Stimulated activated effector memory CD8-positive, alpha-beta T cell treated with anti-CD3 and anti-CD28 coated beads, Interleukin-12 subunit alpha, Interleukin-12 subunit beta, amount 100 ng/mL, for 72 hours (primary cell): Measurements from ENCODE around the gene RNU1-2.
"Not testable (repeated sequence)": the region's sequence is repeated elsewhere in the genome, so short reads cannot be mapped to it uniquely, and the experiment has no call there.

Source experiments
- ATAC-seq: fragments of 150-1000 bp; cut with Tn5 transposase; 2 replicates; pipeline ENCODE4 v1.10.0; 2021
- DNase-seq, 2 donors: peaks; one replicate each; pipeline ENCODE4 v3.0.0; 2021 to 2022; ENCODE audit warnings: low spot score in 2 of 2
- H3K27ac Mint-ChIP-seq: one replicate; pipeline ENCODE4 v1.8.0; 2022; ENCODE audit warnings: mild to moderate bottlenecking, mixed read lengths
- H3K36me3 Mint-ChIP-seq: one replicate; pipeline ENCODE4 v1.8.0; 2022; ENCODE audit warnings: mild to moderate bottlenecking, mixed read lengths
- H3K4me1 Mint-ChIP-seq: one replicate; pipeline ENCODE4 v1.8.0; 2022; ENCODE audit warnings: mixed read lengths
- H3K4me3 Mint-ChIP-seq: one replicate; pipeline ENCODE4 v1.8.0; 2022; ENCODE audit warnings: mild to moderate bottlenecking, mixed read lengths
- H3K9me3 Mint-ChIP-seq: one replicate; pipeline ENCODE4 v1.8.0; 2022; ENCODE audit warnings: mixed read lengths

RNU1-2 gene

GRCh38 chr1:16874968-16875765 is 20.6 kb upstream of the RNU1-2 start:
- DNase-seq, H3K9me3 Mint-ChIP-seq, H3K27ac Mint-ChIP-seq, H3K4me3 Mint-ChIP-seq, ATAC-seq: not testable (repeated sequence)
- Mint-ChIP-seq H3K36me3 (peaks cover 15% of the 10 kb centered on the region), H3K4me1 (peaks cover 18% of the 10 kb centered on the region)

GRCh38 chr1:16881742-16882141 is 14.0 kb upstream of the RNU1-2 start:
- H3K9me3 Mint-ChIP-seq, H3K4me3 Mint-ChIP-seq, H3K4me1 Mint-ChIP-seq, H3K36me3 Mint-ChIP-seq, DNase-seq, ATAC-seq, H3K27ac Mint-ChIP-seq: not testable (repeated sequence)

GRCh38 chr1:16882986-16883385 is 12.8 kb upstream of the RNU1-2 start:
- Mint-ChIP-seq H3K27ac (no peak overlapping the region), H3K36me3 (no peaks in the 10 kb centered on the region), H3K9me3 (no peaks in the 10 kb centered on the region), H3K4me1 (peaks cover 4% of the 10 kb centered on the region), H3K4me3 (no peak overlapping the region)
- DNase-seq (no peak), ATAC-seq (no peak)

GRCh38 chr1:16884487-16884886 is 11.3 kb upstream of the RNU1-2 start:
- H3K4me1 Mint-ChIP-seq = peaks cover 13% of the 10 kb centered on the region
- not testable (repeated sequence) for H3K9me3 Mint-ChIP-seq, H3K36me3 Mint-ChIP-seq, H3K27ac Mint-ChIP-seq, ATAC-seq, DNase-seq, H3K4me3 Mint-ChIP-seq

- Mint-ChIP-seq H3K36me3 (peaks cover 9% of the 10 kb centered on the region), H3K4me1 (peaks cover 20% of the 10 kb centered on the region), H3K9me3 (no peaks in the 10 kb centered on the region), H3K4me3 (no peak overlapping the region), H3K27ac (no peak overlapping the region)
- ATAC-seq (no peak), DNase-seq (no peak)
Measured at GRCh38 chr1:16886860-16887605, 8.7 kb upstream of the RNU1-2 start.

GRCh38 chr1:16888860-16889816 is 6.6 kb upstream of the RNU1-2 start:
- Mint-ChIP-seq H3K36me3 (peaks cover 9% of the 10 kb centered on the region), H3K4me1 (peaks cover 23% of the 10 kb centered on the region), H3K27ac (peak overlapping the region; percentile 94), H3K4me3 (peak overlapping the region; percentile 84), H3K9me3 (no peaks in the 10 kb centered on the region)
- peak; percentile 72 for ATAC-seq
- peak; percentile 52 to 78 for DNase-seq

GRCh38 chr1:16890539-16891021 is 5.2 kb upstream of the RNU1-2 start:
- peaks cover 16% of the 10 kb centered on the region for H3K36me3 Mint-ChIP-seq
- peaks cover 28% of the 10 kb centered on the region for H3K4me1 Mint-ChIP-seq
- not testable (repeated sequence) for ATAC-seq, DNase-seq, H3K9me3 Mint-ChIP-seq, H3K4me3 Mint-ChIP-seq
- peak overlapping the region; percentile 94 for H3K27ac Mint-ChIP-seq

GRCh38 chr1:16891057-16891456 is 4.7 kb upstream of the RNU1-2 start:
- not testable (repeated sequence) for H3K4me3 Mint-ChIP-seq, H3K27ac Mint-ChIP-seq, H3K9me3 Mint-ChIP-seq, ATAC-seq, DNase-seq
- Mint-ChIP-seq H3K4me1 (peaks cover 33% of the 10 kb centered on the region), H3K36me3 (peaks cover 20% of the 10 kb centered on the region)

- ATAC-seq, H3K9me3 Mint-ChIP-seq, DNase-seq, H3K27ac Mint-ChIP-seq, H3K4me3 Mint-ChIP-seq: not testable (repeated sequence)
- H3K36me3 Mint-ChIP-seq = peaks cover 40% of the 10 kb centered on the region
- H3K4me1 Mint-ChIP-seq = peaks cover 53% of the 10 kb centered on the region
Measured at GRCh38 chr1:16892978-16893525, 2.7 kb upstream of the RNU1-2 start.

GRCh38 chr1:16893796-16894195 is 2.0 kb upstream of the RNU1-2 start:
- Mint-ChIP-seq H3K27ac (peak overlapping the region; percentile 100), H3K36me3 (peaks cover 44% of the 10 kb centered on the region), H3K4me1 (peaks cover 53% of the 10 kb centered on the region), H3K4me3 (peak overlapping the region; percentile 68)
- H3K9me3 Mint-ChIP-seq, DNase-seq, ATAC-seq: not testable (repeated sequence)

- H3K27ac Mint-ChIP-seq = peak overlapping the region; percentile 100
- H3K9me3 Mint-ChIP-seq, DNase-seq, ATAC-seq: not testable (repeated sequence)
- H3K4me1 Mint-ChIP-seq = peaks cover 48% of the 10 kb centered on the region
- peak overlapping the region; percentile 68 for H3K4me3 Mint-ChIP-seq
- peaks cover 39% of the 10 kb centered on the region for H3K36me3 Mint-ChIP-seq
Measured at GRCh38 chr1:16894338-16894737, 1.4 kb upstream of the RNU1-2 start.

GRCh38 chr1:16895233-16895597 is 565 bp upstream of the RNU1-2 start:
- Mint-ChIP-seq H3K4me3 (peak overlapping the region; percentile 68), H3K4me1 (peaks cover 40% of the 10 kb centered on the region), H3K27ac (peak overlapping the region; percentile 100), H3K36me3 (peaks cover 35% of the 10 kb centered on the region)
- ATAC-seq, DNase-seq, H3K9me3 Mint-ChIP-seq: not testable (repeated sequence)

GRCh38 chr1:16896316-16897055 is 706 bp downstream of the RNU1-2 start:
- Mint-ChIP-seq H3K4me1 (peaks cover 49% of the 10 kb centered on the region), H3K27ac (peak overlapping the region; percentile 100), H3K4me3 (peak overlapping the region; percentile 68), H3K36me3 (peaks cover 35% of the 10 kb centered on the region)
- DNase-seq = peak; percentile 66 to 85
- not testable (repeated sequence) for ATAC-seq, H3K9me3 Mint-ChIP-seq

GRCh38 chr1:16897653-16898052 is 1.9 kb downstream of the RNU1-2 start:
- Mint-ChIP-seq H3K4me3 (peak overlapping the region; percentile 68), H3K4me1 (peaks cover 49% of the 10 kb centered on the region), H3K27ac (peak overlapping the region; percentile 100), H3K36me3 (peaks cover 35% of the 10 kb centered on the region)
- not testable (repeated sequence) for DNase-seq, ATAC-seq, H3K9me3 Mint-ChIP-seq
